Activated gamma-delta T cell treated with anti-CD3 and anti-CD28 coated beads, Interleukin-2, amount 50 U/mL, for 16 hours (primary cell): ENCODE measurements around the gene CNTRL.

Experiments used
- DNase-seq: peaks from one replicate; pipeline ENCODE4 v3.0.0-alpha.2; 2020; ENCODE audit warnings: low read depth

Gene CNTRL

DNA sequence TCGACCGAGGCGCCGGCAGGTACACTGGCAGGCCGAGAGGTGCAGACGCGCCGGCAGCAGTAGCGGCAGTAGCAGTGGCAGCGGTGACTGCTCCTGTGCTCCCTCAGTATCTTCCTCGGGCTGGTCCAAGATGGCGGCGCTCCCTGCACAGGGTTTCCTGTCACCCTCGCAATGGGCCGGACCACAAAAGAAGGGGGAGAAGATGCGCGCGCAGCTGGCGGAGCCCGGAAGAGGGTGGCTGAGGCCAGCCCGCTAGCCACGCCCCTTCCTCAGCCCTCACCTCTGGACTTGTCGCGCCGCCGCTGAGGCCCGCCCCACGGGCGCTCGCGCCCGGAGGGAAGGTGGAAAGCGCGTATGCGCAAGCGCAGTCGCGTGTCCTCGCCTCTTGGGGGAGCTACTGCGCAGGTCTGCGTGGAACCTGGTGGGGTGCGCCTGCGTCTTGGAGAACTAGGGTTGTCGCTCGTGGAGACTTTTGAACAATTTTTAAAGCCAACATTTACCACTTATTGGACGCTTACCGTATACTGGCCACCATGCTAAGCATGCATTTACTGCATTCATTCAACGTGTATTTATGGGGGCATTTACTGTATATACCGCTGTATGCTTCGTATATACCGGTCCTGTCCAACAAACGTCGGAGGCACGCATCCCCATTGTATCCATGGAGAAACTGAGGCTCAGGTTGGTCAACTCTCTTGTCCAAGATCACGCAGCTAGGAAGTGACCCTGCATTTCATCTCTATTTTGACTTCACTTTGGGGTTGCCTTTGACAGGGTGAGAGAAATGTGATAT lies 127.2 kb downstream of the CNTRL start, which contains the start of gene RAB14:
Gene RAB14, minus strand, starts transcription at position 132 of the 796 bp plus-strand sequence. CDS start 8,457 bp downstream, outside the sequence.
- peak; percentile 100 for DNase-seq

DNA sequence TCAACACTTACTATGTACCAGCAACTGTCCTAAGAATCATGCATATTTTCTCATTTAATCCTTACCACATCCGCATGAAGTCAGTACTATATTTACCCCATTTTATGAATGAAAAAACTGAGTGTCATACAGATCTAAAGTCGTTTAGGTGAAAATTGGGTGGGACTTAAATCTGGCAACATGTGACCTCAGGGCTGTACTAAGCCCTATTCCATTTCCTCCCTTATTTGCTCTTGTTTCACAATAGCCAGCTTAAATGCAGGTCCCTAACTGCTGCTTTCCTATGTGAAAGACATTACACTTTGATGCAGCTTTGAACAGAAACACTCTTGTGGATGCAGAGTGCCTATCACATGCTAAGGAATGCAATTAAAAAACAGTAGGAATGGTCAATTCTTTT lies 129.4 kb downstream of the CNTRL start:
- DNase-seq, result no peak

DNA sequence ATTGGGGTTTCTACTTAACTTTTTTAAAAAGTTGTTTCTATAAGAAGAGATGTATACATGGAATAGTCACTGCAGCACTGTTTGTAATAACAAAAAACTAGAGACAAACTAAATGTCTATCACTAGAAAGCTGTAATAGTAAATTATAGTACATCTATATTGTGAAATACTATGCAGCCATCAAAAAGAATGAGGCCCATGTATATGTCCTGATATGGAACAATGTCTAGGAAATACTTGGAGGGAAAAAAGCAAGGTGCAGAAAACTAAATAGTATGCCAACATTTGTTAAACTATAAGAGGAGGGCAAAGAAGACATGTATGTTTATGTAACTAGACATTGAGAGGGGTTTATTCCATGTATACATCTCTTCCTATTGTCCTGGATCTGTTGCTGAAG lies 129.9 kb downstream of the CNTRL start:
- DNase-seq, result no peak

DNA sequence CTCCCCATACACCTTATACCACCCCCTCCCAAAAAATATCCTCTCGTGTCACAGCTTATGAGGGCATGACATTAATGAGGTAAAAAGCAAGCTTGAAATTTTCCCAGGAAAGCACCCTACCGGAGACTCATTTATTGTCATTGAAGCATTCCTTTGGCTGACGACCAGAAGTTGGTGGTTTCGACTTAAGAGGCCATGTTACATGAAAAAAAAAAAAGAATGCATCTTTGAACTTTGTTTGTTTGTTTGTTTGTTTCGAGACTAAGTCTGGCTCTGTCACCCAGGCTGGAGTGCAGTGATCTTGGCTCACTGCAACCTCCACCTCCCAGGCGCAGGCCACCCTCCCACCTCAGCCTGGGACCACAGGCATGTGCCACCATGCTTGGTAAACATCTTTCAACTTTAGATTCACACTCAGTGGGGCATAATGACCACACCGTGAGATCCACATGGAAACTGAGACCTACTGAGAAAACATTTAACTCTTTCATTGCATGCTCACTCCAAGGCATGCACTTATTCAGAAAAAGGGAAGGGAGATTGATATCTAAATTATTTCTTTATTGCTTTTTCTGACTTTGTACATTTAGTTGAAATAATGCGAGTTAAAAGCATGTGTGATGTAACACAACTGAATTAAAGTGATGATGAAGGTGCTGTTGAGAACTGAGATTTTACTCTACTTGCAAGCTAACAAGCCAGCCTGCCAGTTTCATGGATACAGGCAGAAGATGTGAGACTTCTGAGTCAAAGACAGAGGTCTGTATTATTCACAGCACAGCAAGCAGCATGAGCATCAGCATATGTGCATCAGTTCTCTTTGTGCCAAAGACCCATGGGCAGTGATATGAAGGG lies 132.0 kb downstream of the CNTRL start:
- no peak for DNase-seq

DNA sequence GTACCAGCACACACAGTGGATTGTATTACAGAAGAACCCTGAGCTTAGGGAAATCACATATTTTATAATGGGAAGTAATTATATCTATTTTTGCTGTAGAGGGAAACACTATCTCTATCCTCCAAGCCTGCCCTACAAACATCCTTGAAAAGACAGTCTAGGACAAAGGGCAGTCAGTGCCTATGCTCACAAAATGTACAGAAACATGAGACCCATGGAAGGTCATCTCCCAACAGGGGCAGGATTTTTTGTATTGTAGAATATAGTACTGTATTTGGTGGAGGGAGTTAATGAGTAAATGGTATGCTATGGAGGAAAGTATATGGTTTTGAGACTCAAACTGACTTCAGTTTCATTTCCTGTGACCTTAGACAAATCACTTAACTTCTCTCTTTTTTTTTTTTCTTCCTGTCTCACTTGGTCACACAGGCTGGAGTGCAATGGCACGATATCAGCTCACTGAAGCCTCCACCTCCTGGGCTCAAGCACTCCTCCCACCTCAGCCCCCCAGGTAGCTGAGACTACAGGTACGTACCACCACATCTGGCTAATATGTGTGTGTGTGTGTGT lies 132.7 kb downstream of the CNTRL start:
- DNase-seq, result no peak

DNA sequence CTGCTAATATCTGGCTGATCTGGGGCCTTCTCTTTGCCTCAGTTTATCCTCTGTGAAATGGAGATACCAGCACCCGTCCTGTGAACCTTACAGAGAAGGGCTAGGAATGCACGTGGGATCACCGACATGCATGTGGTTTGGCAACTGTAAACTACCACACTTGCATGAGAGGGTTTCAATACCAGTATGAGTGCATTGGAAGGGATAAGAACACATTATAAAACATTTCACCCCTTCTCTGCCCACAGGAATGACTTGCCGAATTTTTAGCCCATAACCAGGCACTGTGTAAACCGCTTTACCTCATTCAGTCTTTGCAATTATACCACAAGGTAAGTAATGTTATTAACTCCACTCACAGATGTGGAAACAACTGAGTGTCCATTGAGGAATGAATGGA lies 135.8 kb downstream of the CNTRL start:
- no peak for DNase-seq

DNA sequence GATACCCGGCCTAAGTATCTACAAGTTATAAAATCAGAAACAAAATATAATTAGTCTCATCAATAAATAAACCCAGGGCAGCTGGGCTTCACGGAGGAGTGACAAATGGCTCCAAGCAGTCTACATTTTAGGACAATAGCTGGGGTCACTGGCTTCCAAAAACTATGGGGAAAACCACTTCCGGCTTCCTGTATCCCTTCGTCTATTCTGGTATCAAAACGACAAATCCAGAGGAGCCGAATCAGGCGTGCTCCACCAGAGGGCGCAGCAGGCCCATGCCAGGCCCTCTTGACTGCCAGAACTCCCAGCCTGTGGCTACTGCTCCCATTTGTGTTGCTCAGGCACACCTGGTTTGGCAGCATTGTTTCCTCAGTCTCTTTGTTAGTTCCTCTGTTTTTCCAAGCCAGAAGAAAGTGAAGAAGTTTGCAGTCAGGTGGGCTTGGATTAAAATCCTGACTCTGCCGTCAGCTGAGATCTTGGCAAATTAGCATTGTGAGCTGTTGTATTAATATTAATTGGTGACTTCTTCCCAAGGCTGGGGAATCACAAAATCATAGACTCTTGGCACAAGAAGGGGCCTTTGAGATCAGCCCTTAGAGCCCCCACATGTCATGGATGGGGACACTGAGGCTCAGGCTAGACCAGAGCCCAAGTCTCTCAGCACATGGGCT lies 138.5 kb downstream of the CNTRL start:
- DNase-seq, result peak; percentile 43

DNA sequence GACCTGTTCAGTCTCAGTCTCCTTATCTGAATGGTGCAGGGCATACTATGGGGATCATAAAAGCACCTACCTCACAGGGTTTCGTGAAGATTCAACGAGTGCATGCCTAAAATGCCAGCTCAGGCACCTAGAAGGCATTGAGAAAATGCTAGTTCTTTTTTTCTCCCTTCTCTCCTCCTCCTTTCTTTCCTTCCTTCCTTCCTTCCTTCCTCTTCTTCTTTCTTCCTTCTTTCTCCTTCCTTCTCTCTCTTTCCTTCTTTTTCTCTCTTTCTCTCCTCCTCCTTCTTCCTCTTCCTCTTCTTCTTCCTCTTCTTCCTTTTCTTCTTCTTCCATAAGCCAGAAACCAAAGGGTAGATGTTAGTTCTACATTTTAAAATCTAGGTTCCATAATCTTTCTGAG lies 139.2 kb downstream of the CNTRL start:
- no peak for DNase-seq

DNA sequence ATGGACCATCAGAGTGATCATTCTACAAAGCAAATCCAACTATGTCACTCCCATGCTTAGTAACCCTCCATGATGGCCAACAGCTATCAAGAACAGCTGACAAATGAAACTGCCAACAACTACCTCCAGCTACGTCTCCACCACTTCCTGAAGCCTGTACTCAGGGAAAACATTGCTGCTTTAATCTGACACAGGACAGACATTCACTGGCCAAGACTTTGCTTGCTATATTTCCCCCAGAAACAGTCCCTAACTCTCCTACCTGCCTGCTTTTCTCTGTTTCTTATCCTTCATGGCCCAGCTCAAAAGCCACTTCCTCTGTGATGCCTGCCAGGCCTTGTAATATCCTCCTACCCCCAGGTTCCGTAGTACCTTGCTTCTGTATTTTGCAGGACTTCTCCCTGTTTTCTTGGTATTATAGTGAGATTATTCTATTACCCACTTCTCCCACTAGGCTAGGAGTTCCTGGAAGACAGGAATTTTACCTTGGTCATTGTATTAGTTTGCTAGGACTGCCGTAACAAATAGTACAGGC lies 141.6 kb downstream of the CNTRL start:
- no peak for DNase-seq

DNA sequence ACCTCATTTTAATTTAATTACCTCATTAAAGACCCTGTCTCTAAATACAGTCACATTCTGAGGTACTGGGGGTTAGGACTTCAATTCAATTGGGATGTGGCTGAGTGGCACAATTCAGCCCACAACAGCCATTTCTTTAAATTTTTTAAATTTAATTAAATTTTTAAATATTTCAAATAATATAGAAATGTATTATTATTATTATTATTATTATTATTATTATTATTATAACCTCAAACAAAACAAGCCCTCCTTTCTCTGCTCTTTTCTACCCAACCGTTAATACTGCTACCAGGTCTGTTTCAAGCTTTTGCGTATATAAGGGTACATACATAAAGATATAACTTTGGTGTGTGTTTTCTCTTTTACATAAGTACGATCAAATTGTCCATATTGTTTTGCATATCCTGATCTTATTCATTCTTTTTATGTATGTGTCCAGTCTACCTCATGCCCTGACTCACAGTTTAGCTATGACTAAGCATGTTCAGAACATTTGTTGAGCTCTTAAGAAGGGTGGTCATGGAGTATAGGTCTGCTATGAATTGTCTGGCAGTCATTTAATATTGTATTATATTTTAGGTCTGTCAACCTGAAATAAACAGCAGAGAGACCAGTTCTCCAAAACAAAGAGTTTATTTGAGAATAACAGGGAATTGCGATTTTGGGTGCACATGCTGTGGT lies 143.0 kb downstream of the CNTRL start:
- no peak for DNase-seq

DNA sequence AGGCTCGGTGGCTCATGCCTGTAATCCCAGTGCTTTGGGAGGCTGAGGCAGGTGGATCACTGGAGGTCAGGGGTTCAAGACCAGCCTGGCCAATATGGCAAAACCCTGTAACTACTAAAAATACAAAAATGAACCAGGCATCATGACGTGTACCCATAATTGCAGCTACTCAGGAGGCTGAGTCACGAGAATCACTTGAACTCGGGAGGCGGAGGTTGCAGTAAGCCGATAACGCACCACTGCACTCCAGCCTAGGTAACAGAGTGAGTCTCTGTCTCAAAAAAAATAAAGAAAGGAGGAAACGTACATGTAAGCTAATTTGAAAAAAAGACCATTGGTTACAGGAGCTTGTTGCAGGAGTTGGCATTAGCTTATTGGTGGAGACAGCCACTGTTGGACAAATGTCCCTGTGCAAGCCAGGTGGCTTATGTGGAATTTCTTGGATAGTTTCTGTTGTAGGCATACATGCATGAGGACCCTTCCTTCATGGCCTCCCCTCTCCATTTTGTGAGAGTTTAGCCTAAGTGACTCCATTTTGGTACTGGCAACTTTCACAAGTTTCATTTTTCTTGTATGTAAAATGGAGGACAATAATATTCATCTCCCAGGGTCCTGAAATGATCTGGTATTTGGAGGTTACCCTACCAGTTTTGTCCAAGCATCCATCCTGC lies 143.7 kb downstream of the CNTRL start:
- no peak for DNase-seq

DNA sequence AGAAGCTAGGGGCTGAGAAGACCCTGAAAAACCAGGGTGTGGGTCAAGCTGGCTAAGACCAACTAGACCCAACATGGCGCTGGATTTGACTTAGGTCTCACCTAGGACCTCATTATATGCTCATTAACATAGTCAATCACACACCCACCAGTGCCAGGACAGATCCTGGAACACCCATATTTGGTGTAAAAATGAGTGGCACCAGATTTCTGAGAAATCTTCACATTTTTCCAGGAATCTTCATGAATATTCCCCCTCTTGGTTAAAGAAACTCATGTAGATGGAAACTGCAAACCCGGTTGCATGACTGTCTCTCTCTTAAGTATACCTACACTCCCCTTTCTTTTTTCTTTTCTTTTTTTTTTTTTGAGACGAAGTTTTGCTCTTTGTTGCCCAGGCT lies 144.8 kb downstream of the CNTRL start:
- no peak for DNase-seq

DNA sequence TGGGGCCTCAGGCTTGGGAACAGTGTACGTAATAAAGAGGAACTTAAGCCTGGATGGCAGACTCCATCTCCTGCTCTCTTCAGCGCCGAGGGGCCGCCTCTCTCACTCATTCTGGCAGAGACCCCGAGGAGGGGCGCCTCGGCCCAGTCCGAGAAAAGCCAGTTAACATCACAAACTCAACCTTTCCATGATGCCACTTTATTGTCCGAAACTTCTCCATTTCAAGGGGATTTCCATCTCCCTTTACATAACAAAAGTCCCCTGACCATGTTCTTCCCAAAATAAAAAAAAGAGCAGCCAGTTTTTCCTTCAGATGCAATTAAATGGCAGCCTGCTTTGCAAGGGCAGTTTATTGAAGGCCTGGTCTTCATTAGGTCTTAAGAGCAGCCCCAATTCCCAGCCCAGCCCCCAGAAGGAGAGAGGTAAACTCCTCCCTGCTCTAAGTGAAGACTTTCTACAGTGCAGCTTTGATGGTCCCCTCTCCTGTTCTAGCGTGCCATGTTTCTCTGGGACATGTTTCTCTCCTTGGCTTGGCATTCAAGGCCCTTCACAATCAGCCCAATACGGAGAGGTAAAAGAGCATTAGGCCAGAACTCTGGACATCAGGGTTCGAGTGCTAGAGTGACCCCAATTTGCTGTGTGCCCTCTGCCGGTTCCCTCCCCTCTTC lies 146.4 kb downstream of the CNTRL start:
- no peak for DNase-seq

DNA sequence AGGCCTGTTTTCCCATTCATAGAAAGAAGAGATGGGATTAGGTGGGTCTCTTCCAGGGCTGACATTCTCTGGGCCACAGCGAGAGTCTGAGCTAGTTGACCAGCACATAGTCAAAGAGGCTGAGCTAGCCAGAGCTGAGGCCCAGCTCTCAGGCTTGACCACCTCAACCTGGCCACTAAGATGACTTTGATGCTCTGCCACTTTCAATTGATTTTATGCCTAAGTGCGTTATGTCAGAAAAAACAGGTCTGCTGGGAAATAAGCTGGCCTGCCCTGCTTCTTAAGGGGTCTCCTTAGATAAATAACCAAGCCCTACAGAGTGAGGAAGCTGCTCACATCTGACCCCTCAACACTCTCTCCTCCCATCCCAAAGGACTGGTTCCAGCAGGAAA lies 146.9 kb downstream of the CNTRL start:
- no peak for DNase-seq

DNA sequence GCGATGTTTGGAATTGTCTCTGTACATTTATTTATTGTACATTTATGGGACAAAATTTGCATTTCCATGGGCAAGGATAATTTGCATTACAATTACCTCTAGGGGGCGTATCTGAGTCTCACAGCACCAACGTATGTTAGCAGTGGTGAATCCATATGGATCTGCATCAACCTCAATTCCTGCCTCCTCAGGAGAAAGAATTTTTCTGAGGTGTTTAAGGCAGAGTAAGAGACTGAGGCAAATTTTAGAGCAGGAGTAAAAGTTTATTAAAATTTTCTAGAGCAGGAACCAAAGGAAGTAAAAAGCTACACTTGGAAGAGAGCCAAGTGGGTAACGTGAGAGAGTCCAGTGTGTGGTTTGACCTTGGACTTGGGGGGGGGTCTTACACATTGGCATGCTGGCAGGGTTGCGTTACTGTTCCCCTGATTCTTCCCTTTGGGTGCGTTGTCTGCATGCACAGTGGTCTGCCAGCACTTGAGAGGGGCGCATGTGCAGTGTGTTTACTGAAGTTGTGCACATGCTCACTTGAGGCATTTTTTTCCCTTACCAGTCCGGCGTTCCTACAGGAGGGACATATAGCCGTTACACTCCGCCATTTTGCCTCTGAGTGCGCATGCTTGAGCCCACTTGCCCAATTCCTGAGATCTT lies 147.9 kb downstream of the CNTRL start:
- no peak for DNase-seq

DNA sequence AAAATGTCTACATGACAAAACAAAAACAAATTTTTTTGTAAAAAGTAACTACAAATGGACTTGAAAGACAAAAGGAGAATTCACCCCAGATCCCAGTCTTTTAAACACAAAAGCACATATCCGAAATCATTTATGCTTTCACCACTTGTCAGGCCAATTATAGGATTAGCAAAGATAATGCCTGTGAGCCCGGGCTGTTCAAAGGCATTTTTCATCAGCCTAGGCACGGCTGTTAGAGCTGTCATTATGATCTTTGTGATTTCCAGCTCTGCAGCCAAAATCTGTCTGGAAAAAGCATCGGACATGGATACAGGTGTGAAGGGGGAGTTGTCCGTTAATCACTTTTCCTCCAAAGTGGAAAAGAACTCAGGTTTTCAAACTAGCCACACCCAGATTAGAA lies 150.5 kb downstream of the CNTRL start:
- DNase-seq, result no peak

DNA sequence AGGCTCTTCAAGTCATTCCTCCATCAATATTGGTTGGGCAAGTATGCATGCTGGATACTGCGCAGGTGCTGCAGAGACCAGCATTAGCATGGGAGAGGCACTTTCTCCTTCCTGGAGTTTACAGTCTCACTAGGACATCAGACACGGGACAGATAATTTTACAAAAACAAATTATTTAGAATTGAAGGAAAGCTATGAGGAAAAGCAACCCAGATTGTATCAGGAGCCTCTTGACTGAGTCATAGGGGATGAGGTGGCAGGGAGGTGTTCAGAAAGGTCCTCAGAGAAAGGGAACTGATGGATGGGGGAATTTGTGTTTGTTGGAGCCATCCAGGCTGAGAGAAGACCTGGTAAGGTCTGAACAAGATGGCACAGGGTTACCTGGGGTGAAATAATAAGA lies 151.4 kb downstream of the CNTRL start:
- DNase-seq, result no peak
